ENCODE results near the gene SUSD6.

Gene SUSD6

DNA sequence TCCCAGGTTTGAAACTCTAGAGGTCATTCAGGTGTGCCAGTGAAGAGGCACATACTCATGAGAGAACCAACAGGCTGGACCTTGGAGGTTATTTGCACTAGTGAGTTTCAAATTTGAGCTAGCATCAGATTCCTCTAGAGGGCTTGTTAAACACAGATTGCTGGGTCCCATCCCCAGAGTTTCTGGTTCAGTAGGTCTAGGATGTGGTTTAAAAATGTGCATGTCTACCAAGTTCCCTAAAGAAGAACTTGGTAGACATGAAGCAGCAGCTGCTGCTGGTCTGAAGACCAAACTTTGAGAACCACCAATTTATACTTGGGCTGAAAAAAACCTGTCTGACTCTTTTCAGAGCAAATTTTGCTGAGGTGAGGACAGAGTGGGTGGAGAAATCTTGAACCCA, 61.7 kb downstream of the SUSD6 start:
- peaks cover 67% of the 10 kb centered on the region for H3K4me1 ChIP-seq (ENCODE audit: control insufficient read depth, low read length)
- H3K27me3 ChIP-seq (ENCODE audit: control insufficient read depth, low read length): no peaks in the 10 kb centered on the region
- peaks cover 86% of the 10 kb centered on the region for H3K79me2 ChIP-seq (ENCODE audit: control insufficient read depth, low read length)
- peaks cover 11% of the 10 kb centered on the region; the same call in 1 of the 2 replicates for H3K36me3 ChIP-seq (ENCODE audit: control insufficient read depth, low read length)
- peaks cover 4% of the 10 kb centered on the region; the same call in 1 of the 2 replicates for H4K20me1 ChIP-seq (ENCODE audit: control insufficient read depth, insufficient read depth, low read depth, low read length)
- H3K9me3 ChIP-seq (ENCODE audit: control insufficient read depth, insufficient read depth, low read length): no peaks in the 10 kb centered on the region
- H3K4me3 ChIP-seq (ENCODE audit: low read length): no peak overlapping the region
- TF ChIP-seq EZH2phosphoT487 (IDR thresholded peaks at IDR 0.05; ENCODE audit: borderline replicate concordance, low read length) (no peak), CTCF (IDR thresholded peaks at IDR 0.05; ENCODE audit: low read depth, low read length, poor library complexity, severe bottlenecking) (no peak)
- no peaks in the 10 kb centered on the region; the same call in 1 of the 2 replicates for H3F3A ChIP-seq (ENCODE audit: control insufficient read depth, insufficient read depth)
- H3K4me2 ChIP-seq (ENCODE audit: low read length): peak overlapping the region; percentile 25
- H3K27ac ChIP-seq (ENCODE audit: low read depth, low read length): no peak overlapping the region
- H3K9me2 ChIP-seq (replicated peaks; ENCODE audit: control insufficient read depth, low read length): no peaks in the 10 kb centered on the region

GRCh38 chr14:69673578-69674305, 62.3 kb downstream of the SUSD6 start:
- no peak overlapping the region for H3K27ac ChIP-seq (ENCODE audit: low read depth, low read length)
- peak overlapping the region; percentile 25 for H3K4me2 ChIP-seq (ENCODE audit: low read length)
- no peaks in the 10 kb centered on the region; the same call in 1 of the 2 replicates for H3F3A ChIP-seq (ENCODE audit: control insufficient read depth, insufficient read depth)
- no peaks in the 10 kb centered on the region for H3K9me2 ChIP-seq (replicated peaks; ENCODE audit: control insufficient read depth, low read length)
- no peaks in the 10 kb centered on the region for H3K27me3 ChIP-seq (ENCODE audit: control insufficient read depth, low read length)
- peaks cover 11% of the 10 kb centered on the region; the same call in 1 of the 2 replicates for H3K36me3 ChIP-seq (ENCODE audit: control insufficient read depth, low read length)
- no peak overlapping the region for H3K4me3 ChIP-seq (ENCODE audit: low read length)
- peaks cover 4% of the 10 kb centered on the region; the same call in 1 of the 2 replicates for H4K20me1 ChIP-seq (ENCODE audit: control insufficient read depth, insufficient read depth, low read depth, low read length)
- peaks cover 60% of the 10 kb centered on the region for H3K4me1 ChIP-seq (ENCODE audit: control insufficient read depth, low read length)
- peak; percentile 26 for TF ChIP-seq CTCF (IDR thresholded peaks at IDR 0.05; ENCODE audit: low read depth, low read length, poor library complexity, severe bottlenecking)
- TF ChIP-seq EZH2phosphoT487 (IDR thresholded peaks at IDR 0.05; ENCODE audit: borderline replicate concordance, low read length): no peak
- H3K79me2 ChIP-seq (ENCODE audit: control insufficient read depth, low read length): peaks cover 82% of the 10 kb centered on the region
- no peaks in the 10 kb centered on the region for H3K9me3 ChIP-seq (ENCODE audit: control insufficient read depth, insufficient read depth, low read length)

- H3K27ac ChIP-seq (ENCODE audit: low read depth, low read length): no peak overlapping the region
- no peaks in the 10 kb centered on the region for H3K27me3 ChIP-seq (ENCODE audit: control insufficient read depth, low read length)
- no peaks in the 10 kb centered on the region; the same call in 1 of the 2 replicates for H3F3A ChIP-seq (ENCODE audit: control insufficient read depth, insufficient read depth)
- TF ChIP-seq CTCF (IDR thresholded peaks at IDR 0.05; ENCODE audit: low read depth, low read length, poor library complexity, severe bottlenecking) (no peak), EZH2phosphoT487 (IDR thresholded peaks at IDR 0.05; ENCODE audit: borderline replicate concordance, low read length) (no peak)
- peaks cover 78% of the 10 kb centered on the region for H3K79me2 ChIP-seq (ENCODE audit: control insufficient read depth, low read length)
- H3K36me3 ChIP-seq (ENCODE audit: control insufficient read depth, low read length): peaks cover 11% of the 10 kb centered on the region; the same call in 1 of the 2 replicates
- peaks cover 55% of the 10 kb centered on the region for H3K4me1 ChIP-seq (ENCODE audit: control insufficient read depth, low read length)
- no peak overlapping the region for H3K4me2 ChIP-seq (ENCODE audit: low read length)
- H3K9me2 ChIP-seq (replicated peaks; ENCODE audit: control insufficient read depth, low read length): no peaks in the 10 kb centered on the region
- peaks cover 4% of the 10 kb centered on the region; the same call in 1 of the 2 replicates for H4K20me1 ChIP-seq (ENCODE audit: control insufficient read depth, insufficient read depth, low read depth, low read length)
- H3K4me3 ChIP-seq (ENCODE audit: low read length): no peak overlapping the region
- H3K9me3 ChIP-seq (ENCODE audit: control insufficient read depth, insufficient read depth, low read length): no peaks in the 10 kb centered on the region
Measured at GRCh38 chr14:69674546-69675244, 63.3 kb downstream of the SUSD6 start.

All from DOHH2 (cell line).